Renal cortex interstitium (tissue), 11 donors: Measurements from ENCODE around the gene HS3ST2. TPM values are rescaled to one million over a fixed set of nuclear protein-coding genes. Genes with fewer than 3 reads are reported as not detected.
A peak's percentile ranks its signal among the peaks of the same experiment; 100 is the strongest.
"Not testable (repeated sequence)": the region's sequence is repeated elsewhere in the genome, so short reads cannot be mapped to it uniquely, and the experiment has no call there.

Source experiments
- DNase-seq, 11 donors: peaks; one replicate each; pipeline ENCODE4 v3.0.0-alpha.2; 2013; ENCODE audit warnings: low read depth in 9 of 11, low spot score in 4 of 11; ENCODE audit errors: extremely low read depth in 1 of 11
- polyA plus RNA-seq, 3 donors: library from polyadenylated mRNA; unstranded; fragments of 120-200 nt; gene quantifications; one replicate each; pipeline ENCODE4 v1.2.1, GENCODE V29; 2013; ENCODE audit not compliant: insufficient read length in 3 of 3

The HS3ST2 gene
- polyA plus RNA-seq, 3 donors, result 0.14 to 0.27 (median 0.20) TPM

GRCh38 chr16:22862046-22862445 lies 48.1 kb downstream of the HS3ST2 start:
- DNase-seq, result no peak

- no peak for DNase-seq
Measured at GRCh38 chr16:22864375-22864774, 50.4 kb downstream of the HS3ST2 start.

DNA sequence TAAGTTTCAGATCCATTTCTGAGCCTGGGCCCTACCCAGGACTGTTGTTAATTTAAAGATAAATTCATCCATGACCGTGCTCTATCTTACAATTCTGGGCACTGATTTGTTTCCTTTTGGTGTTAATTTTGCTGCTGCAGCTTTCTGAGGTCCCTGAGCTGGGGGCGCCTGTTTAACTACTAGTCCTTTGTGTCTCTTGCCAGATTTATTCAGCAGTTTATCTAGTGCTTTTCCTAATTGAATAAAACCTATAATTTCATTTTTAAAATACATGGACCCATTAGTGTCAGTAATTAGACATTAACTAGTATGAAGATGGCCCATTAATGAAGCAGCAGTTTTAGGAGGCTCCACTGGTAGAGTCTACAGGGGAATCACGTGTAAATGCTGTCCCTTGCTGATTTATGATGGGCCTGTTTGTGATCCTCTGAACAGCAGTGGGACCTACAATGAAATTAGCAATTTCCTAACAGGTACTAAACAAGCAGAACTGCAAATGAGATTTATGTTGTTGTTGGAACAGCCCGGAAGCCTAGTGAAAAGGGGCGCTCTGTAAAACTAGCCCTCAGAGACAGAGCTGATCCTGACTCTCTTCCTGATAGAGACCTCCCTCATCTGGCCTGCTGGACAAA lies 54.7 kb downstream of the HS3ST2 start:
- no peak for DNase-seq

- DNase-seq, result no peak
Measured at GRCh38 chr16:22871861-22872260, 57.9 kb downstream of the HS3ST2 start.

GRCh38 chr16:22874394-22874793 lies 60.4 kb downstream of the HS3ST2 start:
- no peak for DNase-seq

GRCh38 chr16:22878955-22879354 lies 65.0 kb downstream of the HS3ST2 start:
- no peak for DNase-seq

GRCh38 chr16:22879466-22879865 lies 65.5 kb downstream of the HS3ST2 start:
- no peak for DNase-seq

DNA sequence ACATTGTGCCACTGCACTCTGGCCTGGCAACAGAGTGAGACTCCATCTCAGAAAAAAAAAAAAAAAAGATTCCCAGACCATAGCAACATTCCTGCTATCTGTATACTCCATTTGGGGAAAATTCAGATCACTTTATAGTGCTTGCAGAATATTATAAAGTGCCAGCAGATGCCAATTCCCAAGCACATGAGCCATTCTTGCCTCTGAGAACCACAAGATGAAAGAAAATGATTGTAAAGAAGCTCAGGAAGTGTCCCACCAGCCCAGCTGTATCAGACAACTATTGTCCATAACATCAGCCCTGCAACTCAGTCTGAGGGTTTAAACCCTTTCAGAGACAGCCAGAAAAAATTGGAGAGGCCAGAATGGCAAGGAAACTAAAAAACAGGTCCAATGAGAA lies 69.0 kb downstream of the HS3ST2 start:
- DNase-seq, result no peak

GRCh38 chr16:22885951-22886350 lies 72.0 kb downstream of the HS3ST2 start:
- DNase-seq, result no peak

- DNase-seq, result no peak
Measured at GRCh38 chr16:22886927-22887326, 73.0 kb downstream of the HS3ST2 start.

GRCh38 chr16:22887445-22887844 lies 73.5 kb downstream of the HS3ST2 start:
- no peak for DNase-seq

DNA sequence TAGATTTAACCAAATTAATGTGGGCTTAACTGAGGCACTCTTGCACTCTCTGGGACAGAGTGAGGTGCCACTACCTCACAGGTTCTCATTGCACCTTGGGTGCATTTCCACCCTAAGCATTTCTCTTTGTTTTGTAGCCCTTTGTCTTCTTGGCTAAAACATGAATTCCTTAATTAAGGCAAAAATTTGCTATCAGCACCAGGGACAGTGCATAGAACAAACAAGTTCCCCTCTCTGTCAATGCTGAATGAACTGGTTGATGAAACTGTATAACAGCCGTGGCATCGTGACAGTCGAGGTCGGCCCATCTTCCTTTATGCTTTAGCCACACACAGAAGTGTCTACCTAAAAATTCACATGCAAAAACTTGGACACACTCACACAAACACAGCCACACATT lies 74.8 kb downstream of the HS3ST2 start:
- no peak for DNase-seq

DNA sequence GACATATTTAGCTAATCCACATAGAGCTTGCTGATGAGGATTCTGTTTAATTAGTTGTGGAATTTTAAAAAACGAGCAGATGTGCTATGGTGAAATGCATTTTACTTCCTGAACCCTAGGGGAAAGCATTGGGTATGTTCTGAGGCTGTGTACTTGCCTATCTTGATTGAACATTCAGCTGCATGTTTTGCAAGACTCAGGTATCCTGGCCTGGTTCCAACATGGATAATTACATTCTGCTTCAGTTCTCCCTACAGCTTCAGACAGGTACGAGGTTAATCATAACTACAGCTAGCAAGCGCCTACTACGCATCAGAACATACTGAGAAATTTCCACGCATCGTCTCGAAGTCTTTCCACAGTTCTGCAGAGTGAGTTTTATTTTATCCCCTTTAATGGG lies 77.0 kb downstream of the HS3ST2 start:
- no peak for DNase-seq

GRCh38 chr16:22897184-22897583 lies 83.2 kb downstream of the HS3ST2 start:
- no peak for DNase-seq

DNA sequence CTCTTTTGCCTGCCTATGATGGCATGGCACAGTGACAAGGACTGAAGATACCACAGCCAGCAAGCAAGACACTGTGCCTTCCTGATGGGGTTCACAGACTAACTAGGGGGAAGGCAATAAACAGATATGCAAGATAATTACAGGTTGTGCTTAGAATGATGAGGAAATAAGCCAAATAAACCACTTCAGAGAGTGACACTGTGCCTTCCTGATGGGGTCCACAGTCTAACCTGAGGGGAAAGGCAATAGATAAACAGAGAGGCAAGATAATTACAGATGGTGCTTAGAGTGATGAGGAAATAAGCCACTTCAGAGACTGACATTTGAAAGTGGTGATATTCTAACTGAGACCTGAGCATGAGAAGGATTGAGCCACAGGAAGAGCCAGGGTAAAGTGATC lies 84.2 kb downstream of the HS3ST2 start:
- DNase-seq, result no peak

GRCh38 chr16:22898874-22899348 lies 84.9 kb downstream of the HS3ST2 start:
- peak; percentile 61 to 83 (median 78) for DNase-seq

DNA sequence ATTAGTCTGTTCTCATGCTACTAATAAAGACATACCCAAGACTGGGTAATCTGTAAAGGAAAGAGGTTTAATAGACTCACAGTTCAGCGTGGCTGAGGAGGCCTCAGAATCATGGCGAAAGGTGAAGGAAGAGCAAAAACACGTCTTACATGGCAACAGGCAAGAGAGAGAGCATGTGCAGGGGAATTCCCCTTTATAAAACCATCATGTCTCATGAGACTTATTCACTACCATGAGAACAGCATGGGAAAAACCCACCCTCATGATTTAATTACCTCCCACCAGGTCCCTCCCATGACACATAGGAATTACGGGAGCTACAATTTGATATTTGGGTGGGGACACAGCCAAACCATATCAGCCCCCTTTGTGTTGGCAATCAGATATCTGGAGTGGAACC lies 85.6 kb downstream of the HS3ST2 start:
- DNase-seq, result not testable (repeated sequence)

GRCh38 chr16:22900863-22901262 lies 86.9 kb downstream of the HS3ST2 start:
- DNase-seq, result no peak

- DNase-seq, result no peak
Measured at GRCh38 chr16:22901563-22901962, 87.6 kb downstream of the HS3ST2 start.

- no peak for DNase-seq
Measured at GRCh38 chr16:22903716-22904115, 89.8 kb downstream of the HS3ST2 start.

- no peak for DNase-seq
Measured at GRCh38 chr16:22912654-22913053, 98.7 kb downstream of the HS3ST2 start.
